GM12891 (cell line): ENCODE measurements around the gene S100PBP.
A peak's percentile ranks its signal among the peaks of the same experiment; 100 is the strongest.

Source experiments
- PAX5 ChIP-seq: IDR thresholded peaks from 2 replicates; pipeline ENCODE4 v1.6.1; 2011; ENCODE audit warnings: low read length, moderate library complexity, mild to moderate bottlenecking; ENCODE audit not compliant: insufficient read depth, severe bottlenecking
- POLR2A ChIP-seq: IDR thresholded peaks from 2 replicates; pipeline ENCODE4 v1.6.1; 2011; ENCODE audit warnings: low read depth, low read length, control low read depth
- POLR2AphosphoS5 ChIP-seq: IDR thresholded peaks from 2 replicates; pipeline ENCODE4 v1.6.1; 2011; ENCODE audit warnings: low read depth, low read length, control low read depth
- POU2F2 ChIP-seq: IDR thresholded peaks from 2 replicates; pipeline ENCODE4 v1.6.1; 2011; ENCODE audit warnings: low read depth, mild to moderate bottlenecking, control low read depth, low read length, moderate library complexity
- SPI1 ChIP-seq: IDR thresholded peaks from 2 replicates; pipeline ENCODE4 v1.6.1; 2011; ENCODE audit warnings: low read depth, low read length, control low read depth
- TAF1 ChIP-seq: IDR thresholded peaks from 2 replicates; pipeline ENCODE4 v1.6.1; 2011; ENCODE audit warnings: low read depth, low read length, control low read depth

GRCh38 chr1:32806290-32806689 lies 11.2 kb upstream of the S100PBP start:
- no peak for TF ChIP-seq SPI1
- TF ChIP-seq POLR2AphosphoS5, result no peak
- TF ChIP-seq POLR2A, result 0 out of 2 replicates have a peak, but pooled peaks have one; percentile 25
- peak; percentile 22; the same call in 1 of the 2 replicates for TF ChIP-seq POU2F2
- no peak for TF ChIP-seq TAF1
- no peak for TF ChIP-seq PAX5
